CD4-positive, alpha-beta memory T cell (primary cell): ENCODE measurements around the gene MPP1. TPM values are rescaled to one million over a fixed set of nuclear protein-coding genes. Genes with fewer than 3 reads are reported as not detected.

Experiments
- CTCF ChIA-PET: fragments of 350-600 bp; sonication (Branson Sonifier 250); formaldehyde crosslinking; loops from one replicate; lab custom pipeline; 2021; ENCODE audit warnings: inconsistent platforms; ENCODE audit not compliant: partially characterized antibody; lab: Charles Lee
- POLR2A ChIA-PET: fragments of 350-600 bp; sonication (Branson Sonifier 250); formaldehyde crosslinking; loops from one replicate; lab custom pipeline; 2021; ENCODE audit not compliant: partially characterized antibody; lab: Charles Lee
- DNase-seq, 5 donors: peaks; one replicate each; pipeline versions ENCODE4 v3.0.0 to v3.0.0-alpha.2; 2020 to 2022; ENCODE audit warnings: mixed read lengths in 1 of 5
- H3K27ac ChIP-seq: one replicate; pipeline ENCODE4 v1.7.0; 2013; ENCODE audit warnings: low read depth, low read length
- H3K27me3 ChIP-seq: 2 replicates; pipeline ENCODE4 v1.7.0; 2013; ENCODE audit warnings: mild to moderate bottlenecking, low read length, moderate library complexity; ENCODE audit not compliant: insufficient read depth
- H3K36me3 ChIP-seq: 2 replicates; pipeline ENCODE4 v1.7.0; 2013; ENCODE audit warnings: mild to moderate bottlenecking, low read length, moderate library complexity; ENCODE audit not compliant: insufficient read depth
- H3K4me1 ChIP-seq: 2 replicates; pipeline ENCODE4 v1.7.0; 2013; ENCODE audit warnings: mild to moderate bottlenecking, low read length, moderate library complexity; ENCODE audit not compliant: insufficient read depth
- H3K4me3 ChIP-seq, 2 donors: one replicate each; pipeline ENCODE4 v1.7.0; 2013; ENCODE audit warnings: low read length in 2 of 2, mild to moderate bottlenecking in 1 of 2
- H3K9me3 ChIP-seq, 2 donors: one replicate each; pipeline ENCODE4 v1.7.0; 2013; ENCODE audit warnings: low read length in 2 of 2, control low read depth in 1 of 2; ENCODE audit not compliant: control insufficient read depth in 1 of 2
- H3K27ac Mint-ChIP-seq, 7 donors: one replicate each; pipeline ENCODE4 v1.8.0; 2020 to 2021; ENCODE audit warnings: mixed read lengths in 7 of 7, mild to moderate bottlenecking in 6 of 7, inconsistent platforms in 3 of 7, moderate library complexity in 3 of 7
- H3K27me3 Mint-ChIP-seq, 2 donors: one replicate each; pipeline ENCODE4 v1.8.0; 2020 to 2021; ENCODE audit warnings: mixed read lengths in 2 of 2
- H3K36me3 Mint-ChIP-seq, 2 donors: one replicate each; pipeline ENCODE4 v1.8.0; 2020 to 2021; ENCODE audit warnings: mixed read lengths in 2 of 2, inconsistent platforms in 1 of 2, mild to moderate bottlenecking in 1 of 2
- H3K4me1 Mint-ChIP-seq, 4 donors: one replicate each; pipeline ENCODE4 v1.8.0; 2020 to 2021; ENCODE audit warnings: mixed read lengths in 4 of 4, mild to moderate bottlenecking in 1 of 4
- H3K4me3 Mint-ChIP-seq, 8 donors: one replicate each; pipeline ENCODE4 v1.8.0; 2020 to 2021; ENCODE audit warnings: mixed read lengths in 8 of 8, mild to moderate bottlenecking in 7 of 8, moderate library complexity in 6 of 8, inconsistent platforms in 3 of 8
- H3K9me3 Mint-ChIP-seq, 8 donors: one replicate each; pipeline ENCODE4 v1.8.0; 2020 to 2021; ENCODE audit warnings: mixed read lengths in 8 of 8, mild to moderate bottlenecking in 5 of 8, inconsistent platforms in 3 of 8, moderate library complexity in 1 of 8
- intact Hi-C: fragments of 100-400 bp; cut with micrococcal nuclease; formaldehyde crosslinking; loops from one replicate; pipeline ENCODE4 v1.15.1; 2023
- polyA plus RNA-seq, 2 donors: library from polyadenylated mRNA; unstranded; fragments of 300-500 nt; fragmentation: Illumina TruSeq; gene quantifications; one replicate each; pipeline ENCODE4 v1.2.3, GENCODE V29; 2021
- total RNA-seq, 2 experiments: library from RNA; stranded (reverse); gene quantifications; one replicate each; pipeline ENCODE4 v1.2.3, GENCODE V29; 2021

MPP1 gene
- total RNA-seq = 10 to 100 TPM; 11.1 to 12.6 TPM
- polyA plus RNA-seq = 10 to 100 TPM; 10.6 to 14.7 TPM

DNA sequence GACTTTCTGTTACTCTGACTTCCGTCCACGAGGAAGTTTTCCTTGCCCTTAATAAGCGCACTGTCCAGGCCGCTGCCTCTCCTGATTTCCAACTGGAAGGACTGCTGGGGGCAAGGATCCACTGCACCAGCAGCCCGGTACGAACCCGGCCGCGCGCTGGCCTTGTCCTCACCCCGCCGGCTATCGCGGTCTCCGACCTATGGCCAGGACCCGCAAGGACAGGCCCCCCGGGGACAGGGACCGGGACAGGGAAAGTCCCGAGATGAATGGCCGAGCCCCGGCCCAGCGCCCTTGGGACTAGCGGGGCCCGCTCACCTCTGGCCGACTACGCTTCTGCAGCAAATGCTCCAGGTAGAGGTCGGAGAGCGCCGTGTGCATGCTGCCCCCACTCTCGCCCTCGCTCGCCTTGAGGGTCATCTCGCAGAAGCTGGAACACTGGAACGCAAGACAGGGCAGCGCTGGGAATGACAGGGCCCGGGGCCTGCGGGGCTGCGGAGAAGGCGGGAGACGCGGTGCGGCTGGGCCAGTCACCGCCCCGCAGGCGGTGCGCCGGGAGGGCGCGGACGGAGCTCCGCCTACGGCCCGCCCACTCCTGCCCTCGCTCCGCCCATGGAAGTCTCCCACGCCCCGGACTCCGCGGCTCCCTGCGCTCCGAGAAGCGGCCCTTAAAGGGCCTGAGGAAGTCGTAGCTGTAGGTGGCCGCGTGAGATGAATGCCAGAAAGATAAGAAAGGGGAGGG is at the start of gene MPP1:
Gene MPP1, minus strand, starts transcription at position 529 of the 739 bp plus-strand sequence. Its CDS starts 112 bp downstream, at position 417.
- H3K9me3 ChIP-seq = no peaks in the 10 kb centered on the region
- H3K9me3 Mint-ChIP-seq = peaks cover 0 to 5% (median 0%) of the 10 kb centered on the region in 8 donors
- no peak within 1 kb of the TSS for H3K27ac ChIP-seq
- no peaks in the 10 kb centered on the region for H3K27me3 ChIP-seq
- DNase-seq = peak; percentile 54 to 80 (median 76)
- no peaks in the 10 kb centered on the region for H3K36me3 Mint-ChIP-seq
- H3K4me1 Mint-ChIP-seq = peaks cover 8 to 17% (median 12%) of the 10 kb centered on the region in 4 donors
- H3K27ac Mint-ChIP-seq = peak within 1 kb of the TSS in 4 of 7 donors; percentile 46 to 69 (median 56)
- H3K27me3 Mint-ChIP-seq = peaks cover 0 to 3% of the 10 kb centered on the region in 2 donors
- H3K4me1 ChIP-seq = peaks cover 16% of the 10 kb centered on the region
- intact Hi-C loops = loop anchor here (5.0 kb wide), 1 partner anchor 43 kb away; the partner anchor contains the start of gene DKC1
- no peaks in the 10 kb centered on the region for H3K36me3 ChIP-seq
- peak within 1 kb of the TSS; percentile 75 to 87 (median 81) for H3K4me3 Mint-ChIP-seq
- POLR2A ChIA-PET = interaction anchor here (1.0 to 2.4 kb wide), 2 partner anchors 42 to 54 kb away, joined by 4 to 10 read pairs; partner anchors contain the start of genes DKC1 and GAB3
- CTCF ChIA-PET = interaction anchor here (1.4 kb wide), 1 partner anchor 57 kb away, joined by 3 read pairs; no protein-coding TSS in a partner anchor
- peak within 1 kb of the TSS; percentile 23 to 57 for H3K4me3 ChIP-seq

GRCh38 chrX:154850957-154851611 is 45.8 kb upstream of the MPP1 start:
- H3K9me3 Mint-ChIP-seq = no peaks in the 10 kb centered on the region
- no peaks in the 10 kb centered on the region for H3K27me3 ChIP-seq

DNA sequence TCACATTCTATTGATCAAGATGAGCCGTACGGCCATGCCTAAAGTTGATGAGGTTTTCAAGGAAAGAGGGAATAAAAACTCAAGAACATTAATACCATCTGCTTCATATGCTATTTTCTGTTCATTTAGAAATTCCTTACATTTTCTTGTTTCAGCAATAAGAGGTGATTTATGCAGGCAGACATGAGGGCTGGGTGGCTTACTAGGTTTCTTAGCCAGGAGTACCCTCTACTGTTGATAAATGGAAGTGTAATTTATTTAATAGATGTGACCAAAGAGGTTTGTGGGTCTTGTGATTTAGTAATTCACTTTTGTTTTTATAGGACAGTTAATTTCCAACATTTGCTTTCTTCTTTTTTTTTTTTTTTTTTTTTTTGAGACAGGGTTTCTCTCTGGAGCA is 35.6 kb upstream of the MPP1 start:
- no peaks in the 10 kb centered on the region for H3K36me3 Mint-ChIP-seq
- Histone ChIP-seq H3K36me3 (no peaks in the 10 kb centered on the region), H3K4me1 (no peaks in the 10 kb centered on the region), H3K27ac (no peak overlapping the region), H3K9me3 (no peaks in the 10 kb centered on the region), H3K27me3 (no peaks in the 10 kb centered on the region), H3K4me3 (no peak overlapping the region)
- DNase-seq = peak in 4 of 5 donors; percentile 35 to 43 (median 36)
- intact Hi-C loops = loop anchor here (1.0 to 2.0 kb wide), 2 partner anchors 91 to 126 kb away; no protein-coding TSS in a partner anchor
- H3K9me3 Mint-ChIP-seq = peaks cover 0 to 2% (median 0%) of the 10 kb centered on the region in 8 donors
- POLR2A ChIA-PET = no interaction called here
- peaks cover 0 to 1% (median 0%) of the 10 kb centered on the region in 4 donors for H3K4me1 Mint-ChIP-seq
- no peaks in the 10 kb centered on the region for H3K27me3 Mint-ChIP-seq
- no peak overlapping the region for H3K4me3 Mint-ChIP-seq
- no peak overlapping the region for H3K27ac Mint-ChIP-seq
- CTCF ChIA-PET = interaction anchor here (0.7 to 1.0 kb wide), 4 partner anchors 8 to 109 kb away, joined by 3 to 4 read pairs (median 4); partner anchors contain the start of gene GAB3

More at GRCh38 chrX:154850957-154851611, 45.8 kb upstream of the MPP1 start:
- H3K36me3 ChIP-seq = no peaks in the 10 kb centered on the region
- ChIA-PET CTCF (no interaction called here), POLR2A (no interaction called here)
- H3K4me3 ChIP-seq = no peak overlapping the region
- Mint-ChIP-seq H3K4me3 (no peak overlapping the region), H3K27me3 (no peaks in the 10 kb centered on the region), H3K4me1 (no peaks in the 10 kb centered on the region), H3K36me3 (peaks cover 0 to 7% of the 10 kb centered on the region in 2 donors), H3K27ac (no peak overlapping the region)
- H3K4me1 ChIP-seq = no peaks in the 10 kb centered on the region
- intact Hi-C loops = no loop called here
- H3K9me3 ChIP-seq = no peaks in the 10 kb centered on the region
- DNase-seq = no peak
- no peak overlapping the region for H3K27ac ChIP-seq

- H3K27me3 Mint-ChIP-seq = no peaks in the 10 kb centered on the region
- DNase-seq = no peak
- no peaks in the 10 kb centered on the region for H3K9me3 Mint-ChIP-seq
- Histone ChIP-seq H3K4me3 (no peak overlapping the region), H3K27me3 (no peaks in the 10 kb centered on the region), H3K36me3 (no peaks in the 10 kb centered on the region), H3K9me3 (no peaks in the 10 kb centered on the region), H3K27ac (no peak overlapping the region), H3K4me1 (no peaks in the 10 kb centered on the region)
- no peak overlapping the region for H3K27ac Mint-ChIP-seq
- intact Hi-C loops = no loop called here
- H3K4me3 Mint-ChIP-seq = no peak overlapping the region
- peaks cover 0 to 1% (median 0%) of the 10 kb centered on the region in 4 donors for H3K4me1 Mint-ChIP-seq
- H3K36me3 Mint-ChIP-seq = no peaks in the 10 kb centered on the region
- CTCF ChIA-PET = no interaction called here
- POLR2A ChIA-PET = no interaction called here
Measured at GRCh38 chrX:154836163-154836562, 30.9 kb upstream of the MPP1 start.

- Histone ChIP-seq H3K4me1 (no peaks in the 10 kb centered on the region), H3K27ac (no peak within 1 kb of the TSS), H3K27me3 (no peaks in the 10 kb centered on the region), H3K36me3 (no peaks in the 10 kb centered on the region), H3K9me3 (no peaks in the 10 kb centered on the region), H3K4me3 (no peak within 1 kb of the TSS)
- ChIA-PET POLR2A (no interaction called here), CTCF (no interaction called here)
- Mint-ChIP-seq H3K27ac (no peak within 1 kb of the TSS), H3K9me3 (no peaks in the 10 kb centered on the region), H3K27me3 (no peaks in the 10 kb centered on the region), H3K4me3 (no peak within 1 kb of the TSS), H3K36me3 (no peaks in the 10 kb centered on the region), H3K4me1 (peaks cover 0 to 5% (median 2%) of the 10 kb centered on the region in 4 donors)
- DNase-seq = no peak
- intact Hi-C loops = no loop called here
Measured at GRCh38 chrX:154834562-154834961, 29.3 kb upstream of the MPP1 start, which contains the start of gene SMIM9. Gene SMIM9, minus strand, starts transcription at chrX:154834662. Its CDS starts 3,806 bp downstream, at chrX:154830856.

GRCh38 chrX:154833746-154834274 is 28.5 kb upstream of the MPP1 start:
- Histone ChIP-seq H3K4me1 (no peaks in the 10 kb centered on the region), H3K4me3 (no peak overlapping the region), H3K9me3 (no peaks in the 10 kb centered on the region), H3K27ac (no peak overlapping the region), H3K27me3 (no peaks in the 10 kb centered on the region), H3K36me3 (no peaks in the 10 kb centered on the region)
- ChIA-PET CTCF (no interaction called here), POLR2A (no interaction called here)
- intact Hi-C loops = no loop called here
- no peaks in the 10 kb centered on the region for H3K36me3 Mint-ChIP-seq
- DNase-seq = no peak
- H3K4me3 Mint-ChIP-seq = no peak overlapping the region
- H3K27ac Mint-ChIP-seq = no peak overlapping the region
- H3K27me3 Mint-ChIP-seq = no peaks in the 10 kb centered on the region
- H3K4me1 Mint-ChIP-seq = peaks cover 1 to 5% (median 2%) of the 10 kb centered on the region in 4 donors
- no peaks in the 10 kb centered on the region for H3K9me3 Mint-ChIP-seq
